Measurements from ENCODE around the gene SNAI3. TPM values are rescaled to one million over a fixed set of nuclear protein-coding genes. Genes with fewer than 3 reads are reported as not detected.

Gene SNAI3
- polyA plus RNA-seq, 5 donors: 0.84 to 2.4 (median 1.4) TPM

DNA sequence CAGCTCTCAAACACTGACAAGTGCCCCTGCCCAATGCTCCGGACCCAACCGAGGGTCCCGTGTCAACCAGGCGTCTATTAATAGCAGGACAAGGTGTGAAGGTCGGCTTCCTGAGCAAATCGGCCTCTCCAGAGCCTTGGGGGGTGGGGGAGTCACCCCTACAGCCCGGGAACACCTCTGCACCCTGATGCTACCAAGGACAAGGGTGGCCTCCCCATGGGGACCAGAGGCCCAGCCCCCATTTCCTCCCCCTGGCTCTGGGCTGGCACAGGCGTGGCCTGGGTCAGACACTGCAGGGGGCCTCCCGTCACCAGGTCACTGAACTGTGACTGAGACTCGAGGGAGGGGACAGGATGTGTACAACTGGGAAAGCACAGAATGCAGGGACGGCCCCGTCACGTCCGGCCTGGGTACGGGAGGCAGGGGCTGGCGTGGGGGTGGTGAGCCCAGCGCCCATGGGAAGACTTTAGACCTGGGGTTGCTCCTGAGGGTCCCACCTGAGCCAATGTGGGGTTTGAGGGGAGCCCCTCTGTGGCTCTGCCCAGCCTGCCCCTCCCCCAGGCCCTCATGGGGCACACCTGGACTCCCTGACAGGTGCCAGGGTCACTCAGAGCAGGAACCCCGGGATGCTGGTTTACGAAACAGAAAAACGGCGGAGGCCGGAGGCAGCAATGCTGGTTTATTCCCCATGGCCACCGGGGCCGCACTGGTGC is 34.9 kb downstream of the SNAI3 start:
- DNase-seq: peak; percentile 37 to 40

DNA sequence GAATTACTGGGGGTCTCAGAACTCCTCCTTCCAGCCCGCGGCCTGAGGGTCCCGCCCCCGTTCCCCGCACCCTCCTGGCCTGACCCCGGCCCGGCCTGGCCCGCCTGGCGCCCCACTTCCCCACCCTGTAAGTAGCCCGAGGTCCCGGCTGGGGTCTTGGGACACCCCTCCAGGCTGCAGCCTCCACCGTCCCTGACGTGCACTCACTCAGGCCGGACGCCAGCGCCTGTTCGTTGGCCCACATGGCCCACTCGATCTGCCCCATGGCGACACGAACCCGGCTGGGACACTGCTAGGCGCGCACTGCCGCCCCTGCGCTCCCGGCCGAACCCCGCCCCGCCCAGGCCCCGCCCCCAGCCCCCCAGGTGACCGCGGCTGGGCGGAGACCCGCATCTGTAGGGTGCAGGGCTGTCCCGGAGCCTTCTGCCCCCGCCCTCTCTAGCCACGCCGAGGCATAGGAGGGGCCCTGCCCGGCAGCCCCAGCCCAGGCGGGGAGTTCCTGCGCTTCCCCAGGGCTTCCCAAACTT is 35.5 kb downstream of the SNAI3 start, which contains the start of gene CYBA:
TSS of gene CYBA (minus strand) at position 305 of the 527 bp plus-strand sequence. CDS start at position 265, 40 bp downstream.
- peak; percentile 30 to 45 for DNase-seq

DNA sequence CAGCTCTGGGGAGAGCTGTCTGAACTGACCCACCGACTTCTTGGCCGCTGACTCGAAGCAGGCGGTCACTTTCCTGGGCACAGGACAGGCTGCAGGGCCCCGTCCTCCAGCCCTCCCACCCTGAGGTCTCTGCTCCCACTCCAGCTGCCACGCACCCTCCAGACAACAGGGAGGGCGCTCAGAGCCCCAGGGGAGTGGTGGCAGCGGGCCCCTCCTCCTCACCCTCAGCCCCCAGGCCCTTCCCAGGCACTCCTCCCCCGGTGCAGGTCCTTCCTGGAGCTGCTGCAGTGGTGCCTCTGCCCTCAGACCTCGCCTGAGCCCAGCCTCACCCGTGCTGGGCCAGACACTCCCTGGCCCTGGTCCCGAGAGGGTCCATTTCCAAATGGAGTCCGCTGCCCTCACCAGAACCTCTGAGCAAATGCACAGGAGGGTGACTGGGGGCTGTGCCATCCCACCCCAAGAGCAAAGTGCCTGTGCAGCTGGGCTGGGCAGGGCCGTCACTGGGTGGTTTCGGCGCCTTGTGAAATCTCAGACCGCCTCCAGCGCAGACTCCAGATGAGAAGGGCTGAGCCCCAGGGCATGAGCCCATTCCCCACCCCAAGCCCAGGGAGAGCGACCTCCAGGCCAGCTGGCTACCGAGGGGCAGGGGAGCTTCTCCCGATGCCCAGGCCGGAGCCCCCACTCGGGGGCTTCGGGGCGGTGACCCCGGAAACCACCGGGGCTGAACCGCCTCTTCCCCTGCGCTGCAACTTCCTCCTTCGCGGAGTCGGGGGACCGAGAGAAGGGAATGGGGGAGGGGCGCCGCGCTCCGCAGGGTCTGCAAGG is 36.2 kb downstream of the SNAI3 start:
- peak in 1 of 2 donors; percentile 42 for DNase-seq

DNA sequence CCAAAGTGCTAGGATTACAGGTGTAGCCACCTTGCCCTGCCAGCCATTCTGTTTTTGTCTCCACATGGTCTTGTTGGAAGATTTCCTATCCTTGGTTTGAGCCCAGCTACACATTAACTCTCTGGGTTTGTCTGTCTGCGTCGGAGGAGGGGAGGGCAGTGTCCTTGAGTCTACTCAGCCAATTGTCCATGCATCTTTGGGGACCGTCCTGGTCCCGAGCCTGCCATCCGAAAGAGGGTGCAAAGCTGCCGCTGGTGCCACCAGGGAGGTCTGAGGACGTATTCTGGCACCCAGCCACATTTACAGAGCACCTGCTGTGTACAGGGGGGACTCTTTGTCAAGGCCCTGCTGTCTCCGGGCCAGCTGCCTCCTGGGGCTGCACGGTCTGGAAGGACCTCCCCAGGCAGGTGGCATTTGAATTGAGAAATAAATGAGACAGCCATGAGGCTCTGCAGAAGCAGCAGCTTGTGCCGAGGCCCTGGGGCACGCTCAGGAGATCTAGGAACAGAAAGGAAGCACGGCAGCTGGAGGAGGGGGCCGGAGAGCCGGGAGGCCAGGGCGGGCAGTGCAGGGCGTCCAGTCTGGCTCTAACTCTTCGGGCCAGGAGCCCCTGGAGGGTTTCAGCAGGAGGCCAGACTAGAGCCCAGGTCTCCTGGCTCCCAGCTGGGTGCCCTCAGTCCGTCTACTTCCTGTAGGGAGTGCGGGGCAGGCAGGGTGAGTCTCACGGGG is 36.9 kb downstream of the SNAI3 start:
- DNase-seq: no peak

DNA sequence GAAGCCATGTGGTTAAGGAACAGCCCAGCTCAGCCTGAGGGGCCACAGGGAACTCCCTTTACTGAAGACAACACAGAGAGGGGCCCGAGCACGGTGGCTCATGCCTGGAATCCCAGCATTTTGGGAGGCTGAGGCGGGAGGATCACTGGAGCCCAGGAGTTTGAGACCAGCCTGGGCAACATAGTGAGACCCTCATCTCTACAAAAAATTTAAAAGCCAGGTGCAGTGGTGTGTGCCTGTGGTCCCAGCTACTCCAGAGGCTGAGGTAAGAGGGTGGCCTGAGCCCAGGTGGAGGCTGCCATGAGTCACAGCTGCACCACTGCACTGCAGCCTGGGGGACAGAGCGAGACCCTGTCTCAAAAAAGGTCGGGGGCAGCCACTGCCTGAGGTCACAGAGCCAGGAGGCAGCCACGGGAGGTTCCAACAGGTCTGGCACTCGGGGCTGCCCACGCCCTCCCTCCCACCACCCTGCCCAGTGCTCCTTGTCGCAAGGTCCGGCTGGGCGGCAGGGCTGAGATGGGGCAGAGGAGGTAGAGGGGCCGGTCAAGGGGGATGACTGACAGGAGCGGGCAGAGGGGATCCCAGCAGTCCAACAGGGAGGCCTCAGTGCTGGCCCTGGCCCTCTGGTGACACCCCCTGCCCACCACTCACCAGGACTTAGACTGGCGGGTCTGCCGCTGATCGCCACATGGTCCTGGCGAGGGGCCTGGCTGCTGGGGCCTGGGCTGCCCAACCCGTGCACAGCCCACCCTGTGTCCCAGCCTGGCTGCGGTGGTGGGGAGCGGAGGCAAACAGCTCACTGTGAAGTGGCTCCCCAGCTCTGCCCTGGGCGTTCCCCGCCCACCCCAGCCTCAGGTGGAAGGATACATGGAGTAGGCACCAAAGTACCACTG is 38.9 kb downstream of the SNAI3 start:
- no peak for DNase-seq

DNA sequence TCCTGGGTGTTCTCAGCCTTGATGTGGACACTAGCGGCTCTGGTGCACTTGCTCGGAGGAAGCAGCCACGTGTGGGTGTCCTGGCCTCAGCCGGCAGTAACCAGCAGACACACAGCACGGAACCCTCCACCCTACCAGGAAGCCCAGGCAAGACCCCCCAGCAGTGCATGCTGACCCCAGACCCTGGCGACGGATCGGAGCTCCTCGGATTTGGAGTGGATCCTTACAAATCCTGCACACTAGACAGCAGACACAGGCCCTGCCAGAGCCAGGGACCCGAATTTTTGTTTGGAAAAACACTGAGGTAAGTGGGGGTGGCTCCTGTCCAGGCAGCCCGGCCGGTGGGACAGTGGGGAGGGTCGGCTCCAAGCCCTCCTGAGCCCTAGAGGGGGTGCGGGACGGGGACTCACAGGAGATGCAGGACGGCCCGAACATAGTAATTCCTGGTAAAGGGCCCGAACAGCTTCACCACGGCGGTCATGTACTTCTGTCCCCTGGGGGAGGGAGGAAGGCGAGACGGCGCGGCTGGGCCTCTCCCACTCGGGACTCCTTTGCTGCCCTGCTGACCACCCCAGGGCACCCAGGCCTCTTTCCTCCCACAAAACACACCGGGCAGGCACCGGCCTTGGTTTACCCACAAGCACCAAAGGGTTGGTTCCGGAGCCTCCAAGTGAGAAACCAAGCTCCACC is 39.8 kb downstream of the SNAI3 start:
- no peak for DNase-seq

- DNase-seq: no peak
Observed at GRCh38 chr16:88645941-88646340, 40.4 kb downstream of the SNAI3 start.

DNA sequence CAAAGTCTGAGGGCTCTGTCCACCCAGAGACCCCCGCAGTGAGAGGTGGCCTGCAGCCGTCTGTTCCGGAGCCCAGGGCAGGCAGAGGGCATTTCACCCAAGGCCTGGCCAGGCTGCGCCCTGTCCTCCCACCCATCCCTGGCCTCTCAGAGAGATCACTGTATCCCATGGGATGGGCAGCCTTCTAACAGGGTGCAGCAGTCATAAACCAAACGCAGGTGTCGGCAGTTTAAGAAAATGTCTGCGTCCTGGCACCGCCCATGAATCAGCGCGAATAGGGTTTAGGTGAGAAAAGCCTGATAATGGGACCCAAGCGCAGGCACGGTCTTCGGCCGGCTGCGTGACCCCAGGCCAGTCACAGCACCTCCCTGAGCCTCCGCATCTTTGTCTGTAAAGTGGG is 40.9 kb downstream of the SNAI3 start:
- no peak for DNase-seq

DNA sequence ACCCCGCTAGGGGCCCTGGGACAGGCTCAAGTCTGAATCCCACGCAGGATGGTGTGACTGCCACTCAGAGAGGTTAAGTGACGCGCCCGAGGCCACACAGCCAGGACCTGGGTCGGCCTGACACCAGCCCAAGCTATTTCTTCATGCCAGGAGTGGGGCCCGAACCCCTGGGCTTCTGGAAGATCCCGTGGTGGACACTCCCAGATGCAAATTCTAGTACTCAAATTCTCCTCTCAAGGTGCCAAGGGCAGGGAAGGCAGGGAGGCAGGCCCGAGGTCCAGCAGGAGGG is 42.7 kb downstream of the SNAI3 start:
- DNase-seq: no peak

- DNase-seq: no peak
Observed at GRCh38 chr16:88642881-88643643, 43.2 kb downstream of the SNAI3 start.

DNA sequence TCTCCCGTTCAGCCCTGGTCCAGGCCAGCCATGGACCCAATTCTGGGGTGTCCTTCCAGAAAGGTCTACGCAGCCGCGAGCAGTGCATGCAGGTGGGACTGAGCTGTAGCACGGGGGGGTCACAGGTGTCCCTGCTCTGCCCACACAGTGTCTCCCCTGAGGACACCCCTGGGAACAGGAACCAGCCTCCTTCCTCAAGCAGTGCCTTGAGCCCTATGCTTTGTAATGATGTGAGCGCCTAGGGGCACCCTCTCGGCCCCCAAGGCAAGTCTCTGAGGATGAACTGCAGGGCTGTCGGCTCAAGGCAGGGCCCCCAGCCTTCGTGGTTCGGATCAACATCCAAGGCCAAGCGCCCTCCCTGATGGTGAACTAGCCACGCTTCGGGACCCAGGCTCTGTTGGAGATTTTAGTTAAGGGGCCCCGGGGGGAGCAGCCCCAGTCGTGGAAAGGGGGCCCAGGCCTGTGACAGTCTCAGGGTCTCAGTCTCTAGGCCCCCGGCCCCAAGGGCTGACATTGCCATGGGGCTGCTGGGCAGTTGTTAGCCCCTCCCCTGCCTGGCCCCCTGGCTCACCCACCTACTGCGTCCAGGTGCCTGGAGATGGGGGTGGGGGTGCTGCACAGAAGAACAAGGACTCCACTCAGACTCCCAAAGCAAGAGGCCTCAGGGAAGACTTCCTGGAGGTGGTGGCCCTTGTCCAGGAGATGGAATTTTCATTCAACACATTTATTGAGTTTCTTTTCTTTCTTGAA is 45.6 kb downstream of the SNAI3 start:
- no peak for DNase-seq

DNA sequence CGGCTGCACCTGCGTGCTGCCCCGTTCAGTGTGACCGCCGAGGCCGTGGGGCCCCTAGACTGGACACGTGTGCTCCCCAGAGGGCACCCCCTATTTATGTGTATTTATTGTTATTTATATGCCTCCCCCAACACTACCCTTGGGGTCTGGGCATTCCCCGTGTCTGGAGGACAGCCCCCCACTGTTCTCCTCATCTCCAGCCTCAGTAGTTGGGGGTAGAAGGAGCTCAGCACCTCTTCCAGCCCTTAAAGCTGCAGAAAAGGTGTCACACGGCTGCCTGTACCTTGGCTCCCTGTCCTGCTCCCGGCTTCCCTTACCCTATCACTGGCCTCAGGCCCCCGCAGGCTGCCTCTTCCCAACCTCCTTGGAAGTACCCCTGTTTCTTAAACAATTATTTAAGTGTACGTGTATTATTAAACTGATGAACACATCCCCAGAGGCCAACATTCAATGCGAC is 46.2 kb downstream of the SNAI3 start:
- DNase-seq: no peak

- DNase-seq: no peak
Observed at GRCh38 chr16:88639231-88640038, 46.9 kb downstream of the SNAI3 start.

DNA sequence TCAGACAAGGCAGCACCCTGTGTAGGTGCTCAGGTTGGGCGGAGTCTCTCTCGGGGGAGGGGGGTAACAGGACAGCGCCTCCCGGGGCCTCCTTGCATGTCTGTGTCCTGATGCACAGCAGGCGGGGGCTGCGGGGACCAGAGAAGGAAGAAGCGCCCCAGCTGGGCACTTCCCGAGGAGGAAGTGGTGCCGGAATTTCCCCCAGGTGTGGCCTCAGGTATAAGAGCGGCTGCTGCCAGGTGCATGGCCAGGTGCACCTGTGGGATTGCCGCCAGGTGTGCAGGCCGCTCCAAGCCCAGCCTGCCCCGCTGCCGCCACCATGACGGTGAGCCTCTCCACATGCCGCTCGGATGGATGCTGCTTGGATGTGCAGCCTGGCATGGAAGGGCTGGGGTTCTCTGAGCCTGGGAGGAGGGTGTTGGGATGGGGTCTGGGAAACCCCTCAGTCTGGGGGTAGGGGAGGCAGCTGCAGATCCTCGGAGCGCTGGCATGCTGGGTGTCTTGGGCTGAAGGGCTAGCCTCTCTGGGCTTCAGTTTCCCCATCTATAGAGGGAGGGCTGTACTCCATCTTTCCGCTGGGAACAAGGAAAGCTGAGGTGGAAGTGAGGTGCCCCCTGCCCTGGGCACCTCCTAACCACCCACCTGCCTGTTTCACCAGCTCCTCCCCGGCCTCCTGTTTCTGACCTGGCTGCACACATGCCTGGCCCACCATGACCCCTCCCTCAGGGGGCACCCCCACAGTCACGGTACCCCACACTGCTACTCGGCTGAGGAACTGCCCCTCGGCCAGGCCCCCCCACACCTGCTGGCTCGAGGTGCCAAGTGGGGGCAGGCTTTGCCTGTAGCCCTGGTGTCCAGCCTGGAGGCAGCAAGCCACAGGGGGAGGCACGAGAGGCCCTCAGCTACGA is 47.7 kb downstream of the SNAI3 start, which contains the start of gene IL17C:
TSS of gene IL17C (plus strand) at position 250 of the 908 bp plus-strand sequence. CDS start at position 320, 70 bp downstream.
- DNase-seq: no peak

DNA sequence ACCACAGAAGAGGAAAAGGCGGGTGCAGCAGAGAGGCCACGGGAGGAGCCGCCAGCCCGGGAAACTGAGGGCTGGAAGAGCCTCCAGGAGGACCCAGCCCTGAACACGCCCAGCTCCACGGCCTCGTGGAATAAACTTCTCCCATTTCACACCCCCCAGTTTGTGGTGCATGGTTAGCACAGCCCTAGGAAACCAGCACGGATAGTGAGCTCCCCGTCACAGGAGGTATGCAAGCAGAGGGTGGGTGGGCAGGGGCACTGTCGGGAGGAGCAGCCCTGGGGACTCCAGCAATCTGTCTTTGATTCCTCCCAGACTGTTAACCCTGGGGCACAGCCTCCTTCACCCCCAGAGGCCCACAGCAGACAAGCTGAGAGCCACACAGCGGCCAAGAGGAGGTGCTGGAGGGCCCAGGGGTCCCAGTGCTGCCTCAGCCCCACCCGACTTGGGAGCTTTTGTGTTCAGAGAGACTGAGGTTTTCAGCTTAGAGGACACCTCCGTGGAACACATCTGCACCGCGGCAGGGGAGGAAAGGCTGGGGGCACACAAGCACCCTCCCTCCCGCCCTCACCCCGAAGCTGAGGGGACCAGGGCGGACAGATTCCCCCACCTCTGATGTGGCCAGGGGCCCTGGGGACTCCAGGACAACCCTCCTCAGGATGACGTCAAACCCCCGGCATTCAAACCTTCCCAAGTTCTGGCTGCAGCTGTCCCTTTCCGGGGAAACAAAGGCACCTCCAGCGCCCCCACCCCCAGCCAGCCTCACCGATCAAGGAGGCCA is 49.6 kb downstream of the SNAI3 start:
- no peak for DNase-seq
